Astrocyte of the spinal cord (primary cell): ENCODE measurements around the gene ARHGEF19.

Source experiments
- DNase-seq: peaks from one replicate; pipeline ENCODE4 v3.0.0; 2011; ENCODE audit warnings: low read depth, low spot score
- H3K4me3 ChIP-seq: 2 replicates; pipeline ENCODE4 v1.5.1; 2011; ENCODE audit warnings: low read depth, mild to moderate bottlenecking, low read length, moderate library complexity
- CTCF ChIP-seq: IDR thresholded peaks from 2 replicates; pipeline ENCODE4 v1.5.1; 2012; ENCODE audit warnings: low read depth, mild to moderate bottlenecking, low read length, inconsistent platforms
- in situ Hi-C: cut with HindIII; loops from 2 replicates; pipeline ENCODE4 v1.10.0; 2017; ENCODE audit warnings: low sequenced_read_pairs

Gene ARHGEF19

GRCh38 chr1:16189003-16189402, 23.4 kb downstream of the ARHGEF19 start:
- no peak overlapping the region for H3K4me3 ChIP-seq
- DNase-seq: no peak
- in situ Hi-C loops: no loop called here
- no peak for TF ChIP-seq CTCF

- H3K4me3 ChIP-seq: no peak overlapping the region
- in situ Hi-C loops: no loop called here
- TF ChIP-seq CTCF: peak; percentile 98
- DNase-seq: peak; percentile 84
Measured at GRCh38 chr1:16187748-16188401, 24.6 kb downstream of the ARHGEF19 start.

GRCh38 chr1:16186655-16187235, 25.7 kb downstream of the ARHGEF19 start:
- TF ChIP-seq CTCF: no peak
- H3K4me3 ChIP-seq: no peak overlapping the region
- no peak for DNase-seq
- in situ Hi-C loops: no loop called here

- DNase-seq: no peak
- no peak overlapping the region for H3K4me3 ChIP-seq
- no peak for TF ChIP-seq CTCF
- in situ Hi-C loops: no loop called here
Measured at GRCh38 chr1:16184557-16185303, 27.7 kb downstream of the ARHGEF19 start.

GRCh38 chr1:16183765-16184556, 28.5 kb downstream of the ARHGEF19 start:
- no peak overlapping the region for H3K4me3 ChIP-seq
- no peak for DNase-seq
- in situ Hi-C loops: no loop called here
- TF ChIP-seq CTCF: no peak

- peak; percentile 80 for DNase-seq
- no peak overlapping the region for H3K4me3 ChIP-seq
- in situ Hi-C loops: no loop called here
- no peak for TF ChIP-seq CTCF
Measured at GRCh38 chr1:16183179-16183578, 29.3 kb downstream of the ARHGEF19 start.
